Endothelial cell of umbilical vein (primary cell): ENCODE measurements around the gene FARP1. TPM values are rescaled to one million over a fixed set of nuclear protein-coding genes. Genes with fewer than 3 reads are reported as not detected.

Experiments used
- BruUV-seq: library from RNA; stranded (reverse); fragments of 400-500 nt; replicated peaks from 2 replicates; lab custom pipeline; 2021; lab: Mats Ljungman, UMichigan
- CTCF ChIA-PET: fragments of 300-600, 350-600 bp; sonication (Branson Sonifier 250); formaldehyde crosslinking; loops from one replicate; lab custom pipeline; 2021; ENCODE audit warnings: antibody characterized with exemption, inconsistent platforms; lab: Charles Lee
- POLR2A ChIA-PET: fragments of 300-600, 350-600 bp; sonication (Branson Sonifier 250); formaldehyde crosslinking; loops from one replicate; lab custom pipeline; 2021; ENCODE audit warnings: antibody characterized with exemption, inconsistent platforms; lab: Charles Lee
- DNase-seq: peaks from one replicate; pipeline ENCODE4 v3.0.0-alpha.2; 2011; ENCODE audit warnings: low read depth, low spot score
- FAIRE-seq: peaks from 2 replicates; lab custom pipeline; 2011; peaks lifted over from hg19 to GRCh38; lab: Jason Lieb, UNC
- H2AFZ ChIP-seq: 2 replicates; pipeline ENCODE4 v1.6.0; 2012; ENCODE audit warnings: low read depth, low read length, control low read depth, inconsistent platforms
- H3K27ac ChIP-seq: 2 replicates; pipeline ENCODE4 v1.5.1; 2011; ENCODE audit warnings: low read depth, mild to moderate bottlenecking, control low read depth, low read length, moderate library complexity; ENCODE audit not compliant: insufficient read depth
- H3K27me3 ChIP-seq, 2 experiments: 2 replicates each; pipeline versions ENCODE4 v1.6.0 to v1.6.1; 2011; ENCODE audit warnings: low read length in 2 of 2, mixed read lengths in 1 of 2; ENCODE audit not compliant: control insufficient read depth in 2 of 2, insufficient read depth in 2 of 2
- H3K36me3 ChIP-seq, 2 experiments: 2 replicates in 1 of 2; 3 replicates in 1 of 2; pipeline ENCODE4 v1.5.1; 2011; ENCODE audit warnings: low read length in 2 of 2, mild to moderate bottlenecking in 1 of 2, moderate library complexity in 1 of 2; ENCODE audit not compliant: control insufficient read depth in 2 of 2, insufficient read depth in 2 of 2; ENCODE audit errors: extremely low read depth in 1 of 2
- H3K4me1 ChIP-seq: 3 replicates; pipeline ENCODE4 v1.5.1; 2011; ENCODE audit warnings: mild to moderate bottlenecking, low read length; ENCODE audit not compliant: control insufficient read depth, insufficient read depth; ENCODE audit errors: extremely low read depth
- H3K4me2 ChIP-seq: 2 replicates; pipeline ENCODE4 v1.6.1; 2011; ENCODE audit warnings: low read length, control low read depth, mixed read lengths; ENCODE audit not compliant: insufficient read depth
- H3K4me3 ChIP-seq, 3 experiments: fragments of 200-600 bp in 1 of 3; sonication (generic), shearing (Covaris generic) in 1 of 3; replicated peaks in 1 of 3; 2 replicates each; pipeline ENCODE4 v1.5.1; 2011 to 2016; ENCODE audit warnings: control low read depth in 3 of 3, low read length in 3 of 3, mild to moderate bottlenecking in 2 of 3, inconsistent platforms in 1 of 3, low read depth in 1 of 3, moderate library complexity in 1 of 3; ENCODE audit not compliant: insufficient read depth in 1 of 3
- H3K79me2 ChIP-seq: 2 replicates; pipeline ENCODE4 v1.6.0; 2012; ENCODE audit warnings: low read length, inconsistent platforms; ENCODE audit not compliant: control insufficient read depth, insufficient read depth
- H3K9ac ChIP-seq: replicated peaks from 2 replicates; pipeline ENCODE3; 2011; ENCODE audit warnings: low read length, control low read depth; ENCODE audit not compliant: insufficient read depth; ENCODE audit errors: extremely low read depth
- H3K9me1 ChIP-seq: replicated peaks from 3 replicates; pipeline ENCODE4 v1.6.0; 2011; ENCODE audit warnings: mild to moderate bottlenecking, low read length; ENCODE audit not compliant: control insufficient read depth, insufficient read depth; ENCODE audit errors: extremely low read depth
- H3K9me3 ChIP-seq: replicated peaks from 2 replicates; pipeline ENCODE4 v1.5.1; 2012; ENCODE audit warnings: low read length, inconsistent platforms; ENCODE audit not compliant: control insufficient read depth, insufficient read depth
- H4K20me1 ChIP-seq: replicated peaks from 2 replicates; pipeline ENCODE3; 2011; ENCODE audit warnings: mild to moderate bottlenecking, low read length; ENCODE audit not compliant: control insufficient read depth, insufficient read depth; ENCODE audit errors: extremely low read depth
- CTCF ChIP-seq, 2 donors: IDR thresholded peaks; 1 replicate in 1 of 2; 2 replicates in 1 of 2; pipeline ENCODE4 v1.5.1; 2011; ENCODE audit warnings: low read length in 2 of 2, mild to moderate bottlenecking in 2 of 2, moderate library complexity in 2 of 2, control low read depth in 1 of 2, inconsistent platforms in 1 of 2, low read depth in 1 of 2; ENCODE audit not compliant: insufficient read depth in 1 of 2; ENCODE audit errors: extremely low read depth in 1 of 2
- EZH2 ChIP-seq: IDR thresholded peaks from 2 replicates; pipeline ENCODE4 v1.6.1; 2012; ENCODE audit warnings: borderline replicate concordance, low read depth, mild to moderate bottlenecking, moderate library complexity, low read length, inconsistent platforms; ENCODE audit not compliant: severe bottlenecking
- FOS ChIP-seq: IDR thresholded peaks from 2 replicates; pipeline ENCODE4 v1.6.1; 2011; ENCODE audit warnings: mild to moderate bottlenecking, low read length, moderate library complexity, borderline replicate concordance; ENCODE audit not compliant: insufficient read depth
- GATA2 ChIP-seq: IDR thresholded peaks from 2 replicates; pipeline ENCODE4 v1.7.0; 2011; ENCODE audit warnings: low read depth, mild to moderate bottlenecking, moderate library complexity, mixed read lengths, low read length; ENCODE audit not compliant: insufficient read length, insufficient read depth
- JUN ChIP-seq: IDR thresholded peaks from 2 replicates; pipeline ENCODE4 v1.6.1; 2011; ENCODE audit warnings: borderline replicate concordance, low read depth; ENCODE audit not compliant: insufficient read length, insufficient read depth
- MYC ChIP-seq: IDR thresholded peaks from one replicate; pipeline ENCODE4 v1.6.1; 2011; ENCODE audit warnings: mild to moderate bottlenecking, low read depth, low read length
- POLR2A ChIP-seq: IDR thresholded peaks from 2 replicates; pipeline ENCODE4 v1.6.1; 2012; ENCODE audit warnings: low read depth, mild to moderate bottlenecking, control low read depth, low read length
- POLR2AphosphoS5 ChIP-seq: IDR thresholded peaks from 2 replicates; pipeline ENCODE4 v1.6.1; 2012; ENCODE audit warnings: low read depth, mild to moderate bottlenecking, control low read depth, low read length, moderate library complexity; ENCODE audit not compliant: insufficient read depth
- dilution Hi-C: fragments of 300-500 bp; cut with MboI; formaldehyde crosslinking; loops from one replicate; pipeline ENCODE4 v1.15.0; 2019; ENCODE audit warnings: low sequenced_read_pairs; ENCODE audit not compliant: extremely low pct_ligation_motif_present
- intact Hi-C: fragments of 100-400 bp; cut with micrococcal nuclease; formaldehyde crosslinking; loops from one replicate; pipeline ENCODE4 v1.10.0; 2022
- polyA plus RNA-seq, 4 experiments: library from polyadenylated mRNA; depleted of rRNA in 3 of 4; stranded (reverse) in 3 of 4; unstranded in 1 of 4; fragments of >200 nt; gene quantifications; 2 replicates each; pipeline versions ENCODE4 v1.2.1 to v1.2.3, GENCODE V29; 2011 to 2012; ENCODE audit warnings: missing spikeins in 1 of 4
- total RNA-seq: library from RNA; stranded (reverse); gene quantifications from 2 replicates; pipeline ENCODE4 v1.2.3, GENCODE V29; 2021
- TF ChIP-seq, protein P1 (sequence below): IDR thresholded peaks from 2 replicates; pipeline ENCODE4 v1.6.1; 2011; ENCODE audit not compliant: insufficient read depth, insufficient read length

The FARP1 gene
- total and polyA plus RNA-seq, 2 donors (not counting 3 experiments of a cell fraction or from before 2014, with no cell fraction given) = 19.0 to 77.7 TPM

GRCh38 chr13:98385606-98386005 lies 242.7 kb downstream of the FARP1 start:
- dilution Hi-C loops = no loop called here
- ChIA-PET CTCF (interaction anchor here (0.6 kb wide), 1 partner anchor 12 kb away, joined by 3 read pairs; no protein-coding TSS in a partner anchor), POLR2A (no interaction called here)
- Histone ChIP-seq H3K27me3 (no peaks in the 10 kb centered on the region), H3K4me2 (no peak overlapping the region), H2AFZ (no peak overlapping the region), H3K9ac (no peak overlapping the region), H3K79me2 (no peaks in the 10 kb centered on the region), H3K4me1 (no peaks in the 10 kb centered on the region), H3K9me1 (no peaks in the 10 kb centered on the region), H3K9me3 (no peaks in the 10 kb centered on the region), H3K4me3 (no peak overlapping the region), H4K20me1 (no peaks in the 10 kb centered on the region), H3K36me3 (peaks cover 3 to 13% of the 10 kb centered on the region in 2 experiments), H3K27ac (no peak overlapping the region)
- intact Hi-C loops = no loop called here
- TF ChIP-seq, protein P1, sequence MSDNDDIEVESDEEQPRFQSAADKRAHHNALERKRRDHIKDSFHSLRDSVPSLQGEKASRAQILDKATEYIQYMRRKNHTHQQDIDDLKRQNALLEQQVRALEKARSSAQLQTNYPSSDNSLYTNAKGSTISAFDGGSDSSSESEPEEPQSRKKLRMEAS = no peak
- no peak for TF ChIP-seq MYC
- TF ChIP-seq FOS = no peak
- TF ChIP-seq CTCF (IDR thresholded peaks at IDR 0.05; ENCODE audit: extremely low read depth in 1 of 2, insufficient read depth in 1 of 2, low read depth in 1 of 2, low read length in 2 of 2) = no peak
- TF ChIP-seq EZH2 = no peak
- no peak for TF ChIP-seq JUN
- no peak for TF ChIP-seq POLR2A
- no peak for TF ChIP-seq GATA2
- TF ChIP-seq POLR2AphosphoS5 = no peak
- FAIRE-seq (no peak), DNase-seq (no peak)
- BruUV-seq = no TSS peak
